Panc1 (cell line): ENCODE results near the gene SYF2. TPM values are rescaled to one million over a fixed set of nuclear protein-coding genes. Genes with fewer than 3 reads are reported as not detected.

Source experiments
- ATAC-seq: fragments of 200-7000 bp; cut with Tn5 transposase; 2 replicates; pipeline ENCODE4 v1.9.1; 2020; ENCODE audit warnings: mild to moderate bottlenecking, moderate library complexity
- BruUV-seq: library from RNA; stranded (reverse); fragments of 400-500 nt; replicated peaks from 2 replicates; lab custom pipeline; 2021; lab: Mats Ljungman, UMichigan
- CTCF ChIA-PET: fragments of 300-600 bp; sonication (Branson Sonifier 250); formaldehyde crosslinking; loops from one replicate; lab custom pipeline; 2022; ENCODE audit warnings: antibody characterized with exemption; lab: Charles Lee
- POLR2A ChIA-PET: fragments of 300-600 bp; sonication (Branson Sonifier 250); formaldehyde crosslinking; loops from one replicate; lab custom pipeline; 2022; ENCODE audit warnings: antibody characterized with exemption; lab: Charles Lee
- DNase-seq: peaks from one replicate; pipeline ENCODE4 v3.0.0-alpha.2; 2010; ENCODE audit warnings: low read depth, low spot score
- H3K27ac ChIP-seq: 2 replicates; pipeline ENCODE4 v1.5.1; 2011; ENCODE audit warnings: mild to moderate bottlenecking, low read length, inconsistent platforms
- H3K27me3 ChIP-seq: fragments of 200-500 bp; sonication (Bioruptor generic); 2 replicates; pipeline ENCODE4 v1.6.0; 2014; ENCODE audit warnings: low read length, inconsistent platforms; ENCODE audit not compliant: control insufficient read depth, insufficient read depth
- H3K36me3 ChIP-seq: fragments of 200-500 bp; sonication (Bioruptor generic); 2 replicates; pipeline ENCODE4 v1.5.1; 2014; ENCODE audit warnings: inconsistent platforms, mild to moderate bottlenecking, low read length, moderate library complexity; ENCODE audit not compliant: control insufficient read depth, insufficient read depth
- H3K4me1 ChIP-seq: 2 replicates; pipeline ENCODE4 v1.5.1; 2011; ENCODE audit warnings: inconsistent platforms, mild to moderate bottlenecking, low read length, moderate library complexity; ENCODE audit not compliant: control insufficient read depth, insufficient read depth
- H3K4me3 ChIP-seq, 2 experiments: 2 replicates each; pipeline ENCODE4 v1.5.1; 2011 to 2012; ENCODE audit warnings: low read depth in 2 of 2, low read length in 2 of 2, mild to moderate bottlenecking in 2 of 2, inconsistent platforms in 1 of 2, moderate library complexity in 1 of 2
- H3K9me3 ChIP-seq: fragments of 200-500 bp; sonication (Bioruptor generic); 2 replicates; pipeline ENCODE4 v1.5.1; 2014; ENCODE audit warnings: low read depth, mild to moderate bottlenecking, inconsistent platforms, low read length, moderate library complexity; ENCODE audit not compliant: control insufficient read depth, insufficient read depth
- CTCF ChIP-seq: fragments of 450-650 bp; IDR thresholded peaks from 2 replicates; pipeline ENCODE4 v1.5.1; 2017; ENCODE audit warnings: mild to moderate bottlenecking
- POLR2AphosphoS5 ChIP-seq: IDR thresholded peaks from 2 replicates; pipeline ENCODE4 v1.6.1; 2012; ENCODE audit warnings: mild to moderate bottlenecking, low read depth, low read length, moderate library complexity
- REST ChIP-seq, 2 experiments: IDR thresholded peaks; 2 replicates each; pipeline ENCODE4 v1.6.1; 2011 to 2012; ENCODE audit warnings: low read depth in 2 of 2, control low read depth in 1 of 2, low read length in 1 of 2, mild to moderate bottlenecking in 1 of 2, moderate library complexity in 1 of 2; ENCODE audit not compliant: insufficient read depth in 1 of 2
- SIN3A ChIP-seq: IDR thresholded peaks from 2 replicates; pipeline ENCODE4 v1.6.1; 2012; ENCODE audit warnings: low read depth, mild to moderate bottlenecking, low read length, moderate library complexity, borderline replicate concordance; ENCODE audit not compliant: insufficient read depth
- TCF7L2 ChIP-seq: IDR thresholded peaks from 2 replicates; pipeline ENCODE4 v1.6.1; 2011; ENCODE audit warnings: mild to moderate bottlenecking, low read depth, low read length, inconsistent platforms
- in situ Hi-C: cut with HindIII; loops from 2 replicates; pipeline ENCODE4 v1.10.0; 2016; ENCODE audit warnings: low sequenced_read_pairs, low pct_unique_long_range_greater_than_20kb
- intact Hi-C: fragments of 100-400 bp; cut with micrococcal nuclease; formaldehyde crosslinking; loops from one replicate; pipeline ENCODE4 v1.10.0; 2022; ENCODE audit not compliant: unreplicated experiment
- total RNA-seq: library from RNA; stranded (reverse); gene quantifications from one replicate; pipeline ENCODE4 v1.2.1, GENCODE V29; 2021; ENCODE audit not compliant: unreplicated experiment

Gene SYF2
- total RNA-seq, 1 experiment from 2014 or later, result 28.9 TPM

- in situ Hi-C loops, result no loop called here
- peak; percentile 71 for DNase-seq
These were observed 21.6 kb upstream of the SYF2 start for GRCh38 chr1:25253911-25254310.

More at GRCh38 chr1:25253911-25254310, 21.6 kb upstream of the SYF2 start:
- H3K4me3 ChIP-seq, result no peak overlapping the region
- H3K9me3 ChIP-seq, result no peaks in the 10 kb centered on the region
- POLR2A ChIA-PET, result interaction anchor here (1.1 kb wide), 1 partner anchor 22 kb away, joined by 3 read pairs; the partner anchor contains the start of gene SYF2
- ATAC-seq, result peak; percentile 91
- CTCF ChIA-PET, result no interaction called here
- no peaks in the 10 kb centered on the region for H3K36me3 ChIP-seq
- TF ChIP-seq CTCF (no peak), POLR2AphosphoS5 (no peak), SIN3A (no peak), TCF7L2 (no peak), REST (IDR thresholded peaks at IDR 0.05; ENCODE audit: insufficient read depth in 1 of 2, low read depth in 2 of 2, low read length in 1 of 2) (no peak)
- BruUV-seq, result no TSS peak
- H3K4me1 ChIP-seq, result 0 out of 2 replicates have a peak, but pooled peaks cover 2% of the 10 kb centered on the region
- no peak overlapping the region for H3K27ac ChIP-seq
- no peaks in the 10 kb centered on the region for H3K27me3 ChIP-seq
- intact Hi-C loops, result no loop called here
